HEK293 (cell line): ENCODE data around the gene MACC1.
A peak's percentile ranks its signal among the peaks of the same experiment; 100 is the strongest.

Source experiments
- CTCF ChIA-PET: fragments of 350-600 bp; formaldehyde crosslinking; extraction: SDS; loops from one replicate; lab custom pipeline; 2021; ENCODE audit warnings: antibody characterized with exemption; lab: Yijun Ruan, JAX
- POLR2A ChIA-PET: fragments of 300-600 bp; formaldehyde crosslinking; extraction: SDS; loops from one replicate; lab custom pipeline; 2020; ENCODE audit warnings: antibody characterized with exemption, inconsistent platforms; lab: Yijun Ruan, JAX
- H3K27ac ChIP-seq: fragments of 200-500 bp; sonication (Bioruptor generic); 2 replicates; pipeline ENCODE4 v1.5.1; 2014; ENCODE audit warnings: low read depth, low read length, control low read depth, inconsistent platforms; ENCODE audit errors: extremely low read depth
- H3K36me3 ChIP-seq, 2 experiments: fragments of 200-500 bp in 1 of 2; sonication (Bioruptor generic) in 1 of 2; 1 replicate in 1 of 2; 2 replicates in 1 of 2; pipeline ENCODE4 v1.5.1; 2014 to 2017; ENCODE audit warnings: inconsistent platforms in 2 of 2, low read length in 2 of 2; ENCODE audit not compliant: control insufficient read depth in 2 of 2, insufficient read depth in 1 of 2
- H3K4me1 ChIP-seq: fragments of 200-500 bp; sonication (Bioruptor generic); 2 replicates; pipeline ENCODE4 v1.5.1; 2014; ENCODE audit warnings: mild to moderate bottlenecking, low read length, inconsistent platforms; ENCODE audit not compliant: control insufficient read depth, insufficient read depth
- H3K4me3 ChIP-seq: 2 replicates; pipeline ENCODE4 v1.5.1; 2011; ENCODE audit warnings: low read depth, mild to moderate bottlenecking, control low read depth, low read length, moderate library complexity
- H3K9me3 ChIP-seq: fragments of 200-500 bp; sonication (Bioruptor generic); 2 replicates; pipeline ENCODE4 v1.5.1; 2014; ENCODE audit warnings: low read depth, low read length, inconsistent platforms; ENCODE audit not compliant: control insufficient read depth, insufficient read depth
- BCL11A ChIP-seq: fragments of 450-650 bp; formaldehyde crosslinking; IDR thresholded peaks from 2 replicates; pipeline ENCODE4 v1.5.1; 2016; ENCODE audit warnings: low read depth, missing biosample characterization, missing genetic modification characterization
- GLI2 ChIP-seq: fragments of 450-650 bp; formaldehyde crosslinking; IDR thresholded peaks from 2 replicates; pipeline ENCODE4; 2017; ENCODE audit warnings: missing biosample characterization, missing genetic modification characterization, low read depth, borderline replicate concordance
- KLF10 ChIP-seq: fragments of 450-650 bp; IDR thresholded peaks from 2 replicates; pipeline ENCODE4 v1.5.1; 2018; ENCODE audit warnings: missing biosample characterization, mild to moderate bottlenecking, missing genetic modification characterization
- YY2 ChIP-seq: fragments of 450-650 bp; formaldehyde crosslinking; IDR thresholded peaks from 2 replicates; pipeline ENCODE4 v1.5.1; 2016; ENCODE audit warnings: missing biosample characterization, missing genetic modification characterization
- ZNF121 ChIP-seq: fragments of 450-650 bp; formaldehyde crosslinking; IDR thresholded peaks from 2 replicates; pipeline ENCODE4 v1.5.1; 2016; ENCODE audit warnings: missing biosample characterization, missing genetic modification characterization
- ZNF132 ChIP-seq: fragments of 450-650 bp; formaldehyde crosslinking; IDR thresholded peaks from 2 replicates; pipeline ENCODE4 v1.5.1; 2017; ENCODE audit warnings: missing biosample characterization, missing genetic modification characterization, borderline replicate concordance
- ZNF16 ChIP-seq: fragments of 450-650 bp; formaldehyde crosslinking; IDR thresholded peaks from 2 replicates; pipeline ENCODE4 v1.5.1; 2016; ENCODE audit warnings: low read depth, missing biosample characterization, missing genetic modification characterization
- ZNF24 ChIP-seq: fragments of 450-650 bp; formaldehyde crosslinking; IDR thresholded peaks from 2 replicates; pipeline ENCODE4 v1.5.1; 2016; ENCODE audit warnings: missing biosample characterization, missing genetic modification characterization
- ZNF292 ChIP-seq: fragments of 450-650 bp; formaldehyde crosslinking; IDR thresholded peaks from 2 replicates; pipeline ENCODE4 v1.5.1; 2016; ENCODE audit warnings: low read depth, missing biosample characterization, missing genetic modification characterization, borderline replicate concordance
- ZNF473 ChIP-seq: fragments of 450-650 bp; formaldehyde crosslinking; IDR thresholded peaks from 2 replicates; pipeline ENCODE4 v1.5.1; 2017; ENCODE audit warnings: missing biosample characterization, missing genetic modification characterization
- ZNF549 ChIP-seq: fragments of 450-650 bp; IDR thresholded peaks from 2 replicates; pipeline ENCODE4 v1.5.1; 2018; ENCODE audit warnings: missing biosample characterization, missing genetic modification characterization, mild to moderate bottlenecking, inconsistent platforms, moderate library complexity
- ZNF571 ChIP-seq: fragments of 450-650 bp; formaldehyde crosslinking; IDR thresholded peaks from 2 replicates; pipeline ENCODE4 v1.5.0; 2017; ENCODE audit warnings: missing biosample characterization, missing genetic modification characterization
- ZNF777 ChIP-seq: fragments of 450-650 bp; formaldehyde crosslinking; IDR thresholded peaks from 2 replicates; pipeline ENCODE4 v1.5.1; 2017; ENCODE audit warnings: missing biosample characterization, missing genetic modification characterization, borderline replicate concordance
- ZNF785 ChIP-seq: fragments of 450-650 bp; formaldehyde crosslinking; IDR thresholded peaks from 2 replicates; pipeline ENCODE4 v1.5.1; 2016; ENCODE audit warnings: missing biosample characterization, missing genetic modification characterization
- TF ChIP-seq, protein P1 (sequence below): fragments of 450-650 bp; formaldehyde crosslinking; IDR thresholded peaks from 2 replicates; pipeline ENCODE4 v1.5.1; 2016; ENCODE audit warnings: missing biosample characterization, missing genetic modification characterization
- TF ChIP-seq, protein P2 (sequence below): fragments of 450-650 bp; formaldehyde crosslinking; IDR thresholded peaks from 2 replicates; pipeline ENCODE4 v1.5.1; 2017; ENCODE audit warnings: missing biosample characterization, missing genetic modification characterization
- TF ChIP-seq, protein P3 (sequence below): fragments of 450-650 bp; formaldehyde crosslinking; IDR thresholded peaks from 2 replicates; pipeline ENCODE4 v1.5.1; 2016; ENCODE audit warnings: missing biosample characterization, missing genetic modification characterization

The MACC1 gene

DNA sequence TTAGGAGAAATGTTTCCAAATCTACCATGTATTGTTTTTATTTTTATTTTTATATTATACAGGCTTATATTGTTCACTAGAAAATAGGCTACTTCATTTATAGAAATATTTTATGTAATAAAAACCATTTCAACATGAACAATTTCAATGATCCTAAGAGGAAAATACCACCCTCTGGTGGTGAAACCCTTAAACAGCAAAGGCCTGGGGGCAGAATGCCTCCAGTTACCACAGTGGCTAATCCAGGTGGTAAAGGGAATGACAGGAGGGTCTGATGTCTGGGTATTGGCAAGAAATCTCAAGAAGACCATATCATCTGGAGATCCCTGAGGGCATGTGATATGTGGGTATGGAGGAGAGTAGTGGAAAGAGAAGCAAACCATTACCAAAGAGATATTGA, 19.3 kb downstream of the MACC1 start:
- H3K36me3 ChIP-seq = no peaks in the 10 kb centered on the region
- POLR2A ChIA-PET = no interaction called here
- TF ChIP-seq, protein P1, sequence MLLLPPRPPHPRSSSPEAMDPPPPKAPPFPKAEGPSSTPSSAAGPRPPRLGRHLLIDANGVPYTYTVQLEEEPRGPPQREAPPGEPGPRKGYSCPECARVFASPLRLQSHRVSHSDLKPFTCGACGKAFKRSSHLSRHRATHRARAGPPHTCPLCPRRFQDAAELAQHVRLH = peak; percentile 71; the same call in 1 of the 2 replicates
- TF ChIP-seq ZNF292 (no peak), ZNF24 (no peak)
- CTCF ChIA-PET = interaction anchor here (0.9 to 2.6 kb wide), 5 partner anchors 9 to 401 kb away, joined by 3 to 12 read pairs (median 4); no protein-coding TSS in a partner anchor
- no peak overlapping the region for H3K4me3 ChIP-seq
- no peaks in the 10 kb centered on the region for H3K9me3 ChIP-seq
- no peak overlapping the region for H3K27ac ChIP-seq
- H3K4me1 ChIP-seq = 0 out of 2 replicates have a peak, but pooled peaks cover 5% of the 10 kb centered on the region

DNA sequence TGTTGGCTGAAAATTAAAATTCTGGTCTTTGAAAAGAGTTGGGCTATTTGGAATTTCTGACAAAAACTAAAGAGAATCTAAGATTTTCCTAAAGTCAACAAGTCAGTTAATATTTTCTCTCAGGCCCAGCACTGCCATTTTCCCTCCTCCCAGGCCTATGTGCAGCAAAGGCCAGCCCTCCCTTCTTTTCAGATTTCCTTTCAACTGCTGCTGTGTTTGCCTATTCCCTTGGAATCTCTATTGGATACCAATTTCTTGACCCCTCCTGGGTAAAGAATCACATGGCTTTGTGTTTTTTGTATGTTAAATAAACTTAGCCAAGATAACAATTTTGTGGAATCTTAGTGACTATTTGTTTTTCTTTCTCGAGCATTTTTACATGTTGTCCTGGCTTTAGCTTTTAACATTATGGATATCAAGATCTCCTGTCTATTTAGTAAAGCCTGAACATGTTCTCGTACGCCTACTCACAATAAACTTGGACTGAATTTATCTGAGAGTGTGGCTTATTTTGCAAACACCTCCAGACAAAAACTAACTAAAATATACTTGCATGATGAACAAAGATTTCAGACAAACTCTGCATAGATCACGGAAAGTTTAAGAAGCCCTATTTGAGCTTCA, 19.9 kb downstream of the MACC1 start:
- TF ChIP-seq ZNF571 (no peak), YY2 (tag by site-specific recombination) (no peak), ZNF121 (no peak), KLF10 (no peak), ZNF132 (tag by site-specific recombination) (no peak), GLI2 (tag by site-specific recombination) (no peak), ZNF777 (tag by site-specific recombination) (no peak), ZNF16 (tag by site-specific recombination) (no peak), ZNF473 (tag by site-specific recombination) (no peak)
- TF ChIP-seq, protein P2, sequence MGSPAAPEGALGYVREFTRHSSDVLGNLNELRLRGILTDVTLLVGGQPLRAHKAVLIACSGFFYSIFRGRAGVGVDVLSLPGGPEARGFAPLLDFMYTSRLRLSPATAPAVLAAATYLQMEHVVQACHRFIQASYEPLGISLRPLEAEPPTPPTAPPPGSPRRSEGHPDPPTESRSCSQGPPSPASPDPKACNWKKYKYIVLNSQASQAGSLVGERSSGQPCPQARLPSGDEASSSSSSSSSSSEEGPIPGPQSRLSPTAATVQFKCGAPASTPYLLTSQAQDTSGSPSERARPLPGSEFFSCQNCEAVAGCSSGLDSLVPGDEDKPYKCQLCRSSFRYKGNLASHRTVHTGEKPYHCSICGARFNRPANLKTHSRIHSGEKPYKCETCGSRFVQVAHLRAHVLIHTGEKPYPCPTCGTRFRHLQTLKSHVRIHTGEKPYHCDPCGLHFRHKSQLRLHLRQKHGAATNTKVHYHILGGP = no peak
- CTCF ChIA-PET = interaction anchor here (0.9 to 2.6 kb wide), 4 partner anchors 9 to 401 kb away, joined by 3 to 12 read pairs (median 4); no protein-coding TSS in a partner anchor

GRCh38 chr7:20194343-20194995, 22.7 kb downstream of the MACC1 start:
- CTCF ChIA-PET = interaction anchor here (0.6 to 1.4 kb wide), 4 partner anchors 22 to 453 kb away, joined by 3 read pairs; no protein-coding TSS in a partner anchor
- H3K4me3 ChIP-seq = no peak overlapping the region
- H3K27ac ChIP-seq = no peak overlapping the region

More for the DNA sequence above, 19.9 kb downstream of the MACC1 start:
- H3K27ac ChIP-seq = no peak overlapping the region
- H3K36me3 ChIP-seq = no peaks in the 10 kb centered on the region
- H3K4me1 ChIP-seq = 0 out of 2 replicates have a peak, but pooled peaks cover 5% of the 10 kb centered on the region
- POLR2A ChIA-PET = no interaction called here
- H3K9me3 ChIP-seq = no peaks in the 10 kb centered on the region
- no peak overlapping the region for H3K4me3 ChIP-seq

More at GRCh38 chr7:20194343-20194995, 22.7 kb downstream of the MACC1 start:
- Histone ChIP-seq H3K9me3 (no peaks in the 10 kb centered on the region), H3K36me3 (no peaks in the 10 kb centered on the region), H3K4me1 (0 out of 2 replicates have a peak, but pooled peaks cover 5% of the 10 kb centered on the region)
- TF ChIP-seq BCL11A (tag by site-specific recombination) (no peak), ZNF549 (no peak), ZNF785 (tag by site-specific recombination) (no peak), ZNF292 (no peak)
- TF ChIP-seq, protein P1 = no peak
- TF ChIP-seq, protein P3, sequence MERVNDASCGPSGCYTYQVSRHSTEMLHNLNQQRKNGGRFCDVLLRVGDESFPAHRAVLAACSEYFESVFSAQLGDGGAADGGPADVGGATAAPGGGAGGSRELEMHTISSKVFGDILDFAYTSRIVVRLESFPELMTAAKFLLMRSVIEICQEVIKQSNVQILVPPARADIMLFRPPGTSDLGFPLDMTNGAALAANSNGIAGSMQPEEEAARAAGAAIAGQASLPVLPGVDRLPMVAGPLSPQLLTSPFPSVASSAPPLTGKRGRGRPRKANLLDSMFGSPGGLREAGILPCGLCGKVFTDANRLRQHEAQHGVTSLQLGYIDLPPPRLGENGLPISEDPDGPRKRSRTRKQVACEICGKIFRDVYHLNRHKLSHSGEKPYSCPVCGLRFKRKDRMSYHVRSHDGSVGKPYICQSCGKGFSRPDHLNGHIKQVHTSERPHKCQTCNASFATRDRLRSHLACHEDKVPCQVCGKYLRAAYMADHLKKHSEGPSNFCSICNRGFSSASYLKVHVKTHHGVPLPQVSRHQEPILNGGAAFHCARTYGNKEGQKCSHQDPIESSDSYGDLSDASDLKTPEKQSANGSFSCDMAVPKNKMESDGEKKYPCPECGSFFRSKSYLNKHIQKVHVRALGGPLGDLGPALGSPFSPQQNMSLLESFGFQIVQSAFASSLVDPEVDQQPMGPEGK (tag by site-specific recombination) = no peak
- POLR2A ChIA-PET = no interaction called here
